ENCODE results near the gene STAB2. TPM values are rescaled to one million over a fixed set of nuclear protein-coding genes. Genes with fewer than 3 reads are reported as not detected.

The STAB2 gene
- total RNA-seq, 1 experiment from 2014 or later: not detected

GRCh38 chr12:103600967-103601728 lies 14.1 kb downstream of the STAB2 start:
- no peak overlapping the region for H3K9ac ChIP-seq (ENCODE audit: low read length)
- H3K27ac ChIP-seq (ENCODE audit: low read depth, low read length): no peak overlapping the region
- DNase-seq (ENCODE audit: low read depth, low spot score) (no peak), ATAC-seq (no peak)
- no peaks in the 10 kb centered on the region for H3K4me1 ChIP-seq (ENCODE audit: control insufficient read depth in 1 of 2, insufficient read depth in 2 of 2, low read length in 2 of 2)
- H3K36me3 ChIP-seq (ENCODE audit: control insufficient read depth in 1 of 2, insufficient read depth in 2 of 2, low read length in 2 of 2): no peaks in the 10 kb centered on the region
- RAD21 ChIA-PET (ENCODE audit: low non-redundant PET in 1 of 2, low total read pairs in 2 of 2, uncharacterized antibody in 2 of 2, unreplicated experiment in 2 of 2): no interaction called here
- intact Hi-C loops (cut with micrococcal nuclease): no loop called here
- BruUV-seq (replicated peaks): no TSS peak
- no peaks in the 10 kb centered on the region for H4K20me1 ChIP-seq (ENCODE audit: insufficient read depth)
- CTCF ChIA-PET: no interaction called here
- no peak overlapping the region for H3K4me3 ChIP-seq (replicated peaks in 1 of 2; ENCODE audit: low read depth in 1 of 2, low read length in 2 of 2)
- H2AFZ ChIP-seq (ENCODE audit: low read depth, low read length, poor library complexity, severe bottlenecking): no peak overlapping the region
- no peaks in the 10 kb centered on the region for H3K9me2 ChIP-seq (ENCODE audit: insufficient read depth)
- no peaks in the 10 kb centered on the region for H3K27me3 ChIP-seq (ENCODE audit: insufficient read depth, low read length)
- no peak for TF ChIP-seq ZFX (IDR thresholded peaks at IDR 0.05)
- no peak overlapping the region for H3K4me2 ChIP-seq (ENCODE audit: low read length)
- POLR2A ChIA-PET: no interaction called here
- H3K79me2 ChIP-seq (ENCODE audit: insufficient read depth, low read length): no peaks in the 10 kb centered on the region
- no peaks in the 10 kb centered on the region for H3K9me3 ChIP-seq (ENCODE audit: control insufficient read depth in 1 of 2, insufficient read depth in 1 of 2, low read depth in 1 of 2, low read length in 2 of 2)

- POLR2A ChIA-PET: no interaction called here
- DNase-seq (ENCODE audit: low read depth, low spot score) (no peak), ATAC-seq (no peak)
- no peak overlapping the region for H3K4me2 ChIP-seq (ENCODE audit: low read length)
- no peaks in the 10 kb centered on the region for H4K20me1 ChIP-seq (ENCODE audit: insufficient read depth)
- no peaks in the 10 kb centered on the region for H3K79me2 ChIP-seq (ENCODE audit: insufficient read depth, low read length)
- H3K27ac ChIP-seq (ENCODE audit: low read depth, low read length): no peak overlapping the region
- H3K36me3 ChIP-seq (ENCODE audit: control insufficient read depth in 1 of 2, insufficient read depth in 2 of 2, low read length in 2 of 2): no peaks in the 10 kb centered on the region
- no peaks in the 10 kb centered on the region for H3K9me2 ChIP-seq (ENCODE audit: insufficient read depth)
- no peak overlapping the region for H3K4me3 ChIP-seq (replicated peaks in 1 of 2; ENCODE audit: low read depth in 1 of 2, low read length in 2 of 2)
- no peak overlapping the region for H2AFZ ChIP-seq (ENCODE audit: low read depth, low read length, poor library complexity, severe bottlenecking)
- no peaks in the 10 kb centered on the region for H3K9me3 ChIP-seq (ENCODE audit: control insufficient read depth in 1 of 2, insufficient read depth in 1 of 2, low read depth in 1 of 2, low read length in 2 of 2)
- RAD21 ChIA-PET (ENCODE audit: low non-redundant PET in 1 of 2, low total read pairs in 2 of 2, uncharacterized antibody in 2 of 2, unreplicated experiment in 2 of 2): no interaction called here
- 0 out of 2 replicates have a peak, but pooled peaks cover under 1% of the 10 kb centered on the region for H3K27me3 ChIP-seq (ENCODE audit: insufficient read depth, low read length)
- H3K9ac ChIP-seq (ENCODE audit: low read length): no peak overlapping the region
- CTCF ChIA-PET: interaction anchor here (2.6 kb wide), 1 partner anchor 12 kb away, joined by 12 read pairs; no protein-coding TSS in a partner anchor
- BruUV-seq (replicated peaks): no TSS peak
- H3K4me1 ChIP-seq (ENCODE audit: control insufficient read depth in 1 of 2, insufficient read depth in 2 of 2, low read length in 2 of 2): no peaks in the 10 kb centered on the region
- intact Hi-C loops (cut with micrococcal nuclease): no loop called here
- TF ChIP-seq REST (IDR thresholded peaks at IDR 0.05; ENCODE audit: low read depth) (no peak), ZFX (IDR thresholded peaks at IDR 0.05) (no peak)
These were observed 33.3 kb downstream of the STAB2 start for GRCh38 chr12:103620395-103620794.
